ENCODE data around the gene OR14K1.

GRCh38 chr1:247769603-247770002, 31.2 kb downstream of the OR14K1 start:
- TF ChIP-seq CTCF (conservative IDR thresholded peaks at IDR 0.05; ENCODE audit: low read length) (no peak), EZH2phosphoT487 (IDR thresholded peaks at IDR 0.05; ENCODE audit: borderline replicate concordance) (no peak)
